Cardiac fibroblast (primary cell): Measurements from ENCODE around the gene IL17D.
A peak's percentile ranks its signal among the peaks of the same experiment; 100 is the strongest.

Experiments used
- DNase-seq, 2 donors: peaks; one replicate each; pipeline versions ENCODE4 v3.0.0 to v3.0.0-alpha.2; 2010; ENCODE audit warnings: low read depth in 2 of 2
- H3K4me3 ChIP-seq, 2 donors: replicated peaks in 1 of 2; 1 replicate in 1 of 2; 2 replicates in 1 of 2; pipeline ENCODE4 v1.5.1; 2011; ENCODE audit warnings: low read depth in 2 of 2, low read length in 2 of 2, mild to moderate bottlenecking in 2 of 2, moderate library complexity in 1 of 2
- CTCF ChIP-seq: IDR thresholded peaks from one replicate; pipeline ENCODE4 v1.5.1; 2011; ENCODE audit warnings: low read depth, mild to moderate bottlenecking, low read length, inconsistent platforms

IL17D gene

GRCh38 chr13:20749377-20749776 lies 45.9 kb downstream of the IL17D start:
- DNase-seq, result no peak

GRCh38 chr13:20754009-20754408 lies 50.5 kb downstream of the IL17D start:
- no peak for TF ChIP-seq CTCF
- no peak for DNase-seq
- no peak overlapping the region for H3K4me3 ChIP-seq

More at GRCh38 chr13:20749377-20749776, 45.9 kb downstream of the IL17D start:
- H3K4me3 ChIP-seq, result no peak overlapping the region
- no peak for TF ChIP-seq CTCF

- no peak overlapping the region for H3K4me3 ChIP-seq
- TF ChIP-seq CTCF, result no peak
- DNase-seq, result no peak
These were observed 57.4 kb downstream of the IL17D start for GRCh38 chr13:20760872-20761271.

GRCh38 chr13:20767309-20767943 lies 63.9 kb downstream of the IL17D start:
- no peak for TF ChIP-seq CTCF
- no peak for DNase-seq
- H3K4me3 ChIP-seq, result no peak overlapping the region

GRCh38 chr13:20769091-20769490 lies 65.6 kb downstream of the IL17D start:
- H3K4me3 ChIP-seq, result no peak overlapping the region
- DNase-seq, result peak in 1 of 2 donors; percentile 2
- TF ChIP-seq CTCF, result no peak

- DNase-seq, result no peak
- TF ChIP-seq CTCF, result no peak
- no peak overlapping the region for H3K4me3 ChIP-seq
These were observed 66.3 kb downstream of the IL17D start for GRCh38 chr13:20769834-20770233.
